Tibial artery (tissue), 4 donors: ENCODE results near the gene LITAF.
A peak's percentile ranks its signal among the peaks of the same experiment; 100 is the strongest.

Source experiments
- DNase-seq, 2 donors: peaks; one replicate each; pipeline ENCODE4 v3.0.0-alpha.2; 2019
- H3K27ac ChIP-seq, 2 donors: fragments of 200-600 bp; sonication (generic) in 1 of 2; 1 replicate in 1 of 2; 2 replicates in 1 of 2; pipeline ENCODE4 v1.5.1; 2018 to 2019; ENCODE audit warnings: mild to moderate bottlenecking in 1 of 2
- H3K27me3 ChIP-seq, 2 donors: fragments of 200-600 bp; sonication (generic) in 1 of 2; one replicate each; pipeline versions ENCODE4 v1.5.1 to v1.6.0; 2016 to 2019
- H3K36me3 ChIP-seq, 3 donors: fragments of 200-600 bp; sonication (generic) in 2 of 3; one replicate each; pipeline ENCODE4 v1.5.1; 2016 to 2019; ENCODE audit warnings: mild to moderate bottlenecking in 2 of 3
- H3K4me1 ChIP-seq, 4 donors: fragments of 200-600 bp; sonication (generic) in 2 of 4; 1 replicate in 3 of 4; 2 replicates in 1 of 4; pipeline ENCODE4 v1.5.1; 2016 to 2019
- H3K4me3 ChIP-seq, 2 donors: fragments of 200-600 bp; sonication (generic) in 1 of 2; 1 replicate in 1 of 2; 2 replicates in 1 of 2; pipeline ENCODE4 v1.5.1; 2018 to 2019; ENCODE audit warnings: mild to moderate bottlenecking in 2 of 2
- H3K9me3 ChIP-seq, 3 donors: fragments of 200-600 bp; sonication (generic) in 1 of 3; one replicate each; pipeline ENCODE4 v1.5.1; 2016 to 2019
- intact Hi-C: fragments of 100-400 bp; cut with DNase I; formaldehyde crosslinking; loops from one replicate; pipeline ENCODE4 v1.15.0; 2023; ENCODE audit warnings: low total_unique reads
- TF ChIP-seq, protein P1 (sequence below), 2 experiments: fragments of 200-600 bp in 1 of 2; fragments of 450-650 bp in 1 of 2; IDR thresholded peaks; one replicate each; pipeline ENCODE4 v1.5.1; 2017 to 2019; ENCODE audit warnings: antibody characterized with exemption in 2 of 2, mild to moderate bottlenecking in 1 of 2, moderate library complexity in 1 of 2

The LITAF gene

DNA sequence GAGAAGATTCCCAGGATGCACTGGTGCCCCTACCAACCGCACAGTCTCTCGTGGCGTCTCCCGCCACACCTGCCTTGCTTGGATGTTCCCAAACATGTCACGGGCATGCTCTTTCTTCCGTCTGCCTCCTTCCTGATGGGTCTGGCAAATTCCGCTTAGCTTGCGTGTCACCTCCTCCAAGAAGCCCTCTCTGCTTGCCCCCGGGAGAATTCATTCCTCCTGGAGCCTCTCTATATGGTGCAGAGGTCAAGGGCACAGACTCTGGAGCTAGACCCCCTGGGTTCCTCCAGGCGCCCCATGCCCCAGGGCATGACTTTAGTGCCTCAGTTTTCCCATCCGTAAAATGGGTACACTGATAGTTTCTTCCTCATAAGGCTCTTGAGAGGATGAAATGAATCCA, 21.1 kb downstream of the LITAF start:
- H3K4me1 ChIP-seq, result peaks cover 0 to 31% (median 7%) of the 10 kb centered on the region in 4 donors
- TF ChIP-seq, protein P1, sequence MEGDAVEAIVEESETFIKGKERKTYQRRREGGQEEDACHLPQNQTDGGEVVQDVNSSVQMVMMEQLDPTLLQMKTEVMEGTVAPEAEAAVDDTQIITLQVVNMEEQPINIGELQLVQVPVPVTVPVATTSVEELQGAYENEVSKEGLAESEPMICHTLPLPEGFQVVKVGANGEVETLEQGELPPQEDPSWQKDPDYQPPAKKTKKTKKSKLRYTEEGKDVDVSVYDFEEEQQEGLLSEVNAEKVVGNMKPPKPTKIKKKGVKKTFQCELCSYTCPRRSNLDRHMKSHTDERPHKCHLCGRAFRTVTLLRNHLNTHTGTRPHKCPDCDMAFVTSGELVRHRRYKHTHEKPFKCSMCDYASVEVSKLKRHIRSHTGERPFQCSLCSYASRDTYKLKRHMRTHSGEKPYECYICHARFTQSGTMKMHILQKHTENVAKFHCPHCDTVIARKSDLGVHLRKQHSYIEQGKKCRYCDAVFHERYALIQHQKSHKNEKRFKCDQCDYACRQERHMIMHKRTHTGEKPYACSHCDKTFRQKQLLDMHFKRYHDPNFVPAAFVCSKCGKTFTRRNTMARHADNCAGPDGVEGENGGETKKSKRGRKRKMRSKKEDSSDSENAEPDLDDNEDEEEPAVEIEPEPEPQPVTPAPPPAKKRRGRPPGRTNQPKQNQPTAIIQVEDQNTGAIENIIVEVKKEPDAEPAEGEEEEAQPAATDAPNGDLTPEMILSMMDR (IDR thresholded peaks at IDR 0.05), result no peak
- no peaks in the 10 kb centered on the region for H3K36me3 ChIP-seq
- H3K27me3 ChIP-seq, result no peaks in the 10 kb centered on the region
- no peak overlapping the region for H3K4me3 ChIP-seq
- H3K9me3 ChIP-seq, result no peaks in the 10 kb centered on the region
- intact Hi-C loops, result no loop called here
- no peak overlapping the region for H3K27ac ChIP-seq
- DNase-seq, result peak in 1 of 2 donors; percentile 24

DNA sequence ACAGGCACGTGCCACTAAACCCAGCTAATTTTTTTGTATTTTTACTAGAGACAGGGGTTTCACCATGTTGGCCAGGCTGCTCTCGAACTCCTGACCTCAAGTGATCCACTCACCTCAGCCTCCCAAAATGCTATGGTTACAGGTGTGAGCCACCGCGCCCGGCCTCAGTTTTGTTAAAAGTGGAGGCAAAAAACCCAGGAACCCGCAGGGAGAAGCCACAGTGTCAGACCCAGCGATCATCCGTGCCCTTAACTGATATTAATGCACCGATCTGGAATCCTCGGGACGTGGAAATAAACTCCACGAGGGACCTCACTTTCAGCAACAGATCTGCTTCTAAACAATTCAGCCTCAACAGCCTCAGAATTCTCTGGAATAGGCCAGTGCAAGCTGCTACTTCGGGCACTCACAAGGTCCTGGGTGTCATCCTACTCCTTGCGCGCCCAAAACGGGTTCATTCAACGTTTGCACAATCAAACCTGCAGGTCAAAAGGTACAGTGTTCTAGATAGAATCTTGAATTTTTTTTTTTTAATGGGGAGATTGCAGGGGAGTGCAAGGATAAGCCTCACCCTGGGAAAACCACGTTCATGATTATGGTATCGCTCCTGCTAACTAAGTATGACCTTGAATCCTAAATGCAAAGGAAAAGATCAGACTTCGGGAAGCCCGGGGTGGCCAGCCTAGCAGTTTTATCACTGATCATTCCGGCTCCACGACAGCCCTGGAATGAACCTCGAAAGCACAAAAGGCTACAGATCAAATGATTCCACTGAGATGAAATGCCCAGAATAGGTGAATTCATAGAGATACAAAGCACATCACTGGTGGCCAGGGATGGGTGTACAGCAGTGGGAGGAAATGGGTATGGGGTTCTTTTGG, 22.4 kb downstream of the LITAF start:
- intact Hi-C loops, result no loop called here
- H3K36me3 ChIP-seq, result no peaks in the 10 kb centered on the region
- DNase-seq, result no peak

DNA sequence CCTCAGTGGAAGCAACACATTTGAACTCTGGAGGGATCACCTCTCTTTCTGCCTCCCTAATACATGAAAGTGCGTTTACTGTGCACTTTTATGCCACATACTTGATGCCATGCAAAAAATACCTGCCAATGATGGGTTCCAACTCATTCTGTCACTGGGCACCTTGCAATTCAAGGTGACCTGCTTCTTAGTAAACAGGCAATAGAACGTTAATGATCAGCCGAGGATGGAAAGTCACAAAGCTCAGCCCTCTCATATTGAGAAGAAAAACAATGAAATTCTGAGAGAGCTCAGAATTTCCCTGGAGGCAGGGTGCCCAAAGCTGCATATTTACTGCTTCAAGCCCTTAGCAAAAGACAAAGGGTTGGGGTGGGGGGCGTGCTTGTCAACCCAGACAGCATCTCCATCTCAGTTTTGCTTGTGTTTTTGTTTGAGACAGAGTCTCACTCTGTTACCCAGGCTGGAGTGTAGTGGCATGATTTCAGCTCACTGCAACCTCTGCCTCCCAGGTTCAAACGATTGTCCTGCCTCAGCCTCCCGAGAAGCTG, 23.2 kb downstream of the LITAF start:
- TF ChIP-seq, protein P1 (IDR thresholded peaks at IDR 0.05), result no peak
- intact Hi-C loops, result no loop called here
- Histone ChIP-seq H3K9me3 (no peaks in the 10 kb centered on the region), H3K4me1 (peaks cover 0 to 30% (median 10%) of the 10 kb centered on the region in 4 donors), H3K4me3 (no peak overlapping the region), H3K27me3 (no peaks in the 10 kb centered on the region), H3K36me3 (no peaks in the 10 kb centered on the region), H3K27ac (no peak overlapping the region)
- DNase-seq, result no peak

More for the DNA sequence above, 22.4 kb downstream of the LITAF start:
- no peak overlapping the region for H3K4me3 ChIP-seq
- TF ChIP-seq, protein P1 (IDR thresholded peaks at IDR 0.05), result no peak
- H3K27me3 ChIP-seq, result no peaks in the 10 kb centered on the region
- peaks cover 0 to 36% (median 10%) of the 10 kb centered on the region in 4 donors for H3K4me1 ChIP-seq
- H3K27ac ChIP-seq, result no peak overlapping the region
- no peaks in the 10 kb centered on the region for H3K9me3 ChIP-seq

DNA sequence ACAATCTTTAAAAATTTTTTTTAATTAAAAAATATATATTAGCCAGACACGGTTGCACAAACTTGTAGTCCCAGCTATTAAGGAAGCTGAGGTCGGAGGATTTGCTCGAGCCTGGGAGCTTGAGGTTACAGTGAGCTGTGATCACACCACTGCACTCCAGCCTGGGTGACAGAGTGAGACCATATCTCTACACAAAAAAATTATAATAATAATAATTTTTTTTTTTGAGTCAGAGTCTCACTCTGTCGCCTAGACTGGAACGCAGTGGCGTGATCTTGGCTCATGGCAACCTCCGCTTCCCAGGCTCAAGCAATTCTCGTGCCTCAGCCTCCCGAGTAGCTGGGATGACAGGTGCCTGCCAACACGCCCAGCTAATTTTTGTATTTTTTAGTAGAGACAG, 23.8 kb downstream of the LITAF start:
- Histone ChIP-seq H3K27me3 (no peaks in the 10 kb centered on the region), H3K27ac (no peak overlapping the region), H3K36me3 (no peaks in the 10 kb centered on the region), H3K4me3 (no peak overlapping the region), H3K4me1 (peaks cover 0 to 30% (median 14%) of the 10 kb centered on the region in 4 donors), H3K9me3 (no peaks in the 10 kb centered on the region)
- TF ChIP-seq, protein P1 (IDR thresholded peaks at IDR 0.05), result no peak
- intact Hi-C loops, result no loop called here
- no peak for DNase-seq

DNA sequence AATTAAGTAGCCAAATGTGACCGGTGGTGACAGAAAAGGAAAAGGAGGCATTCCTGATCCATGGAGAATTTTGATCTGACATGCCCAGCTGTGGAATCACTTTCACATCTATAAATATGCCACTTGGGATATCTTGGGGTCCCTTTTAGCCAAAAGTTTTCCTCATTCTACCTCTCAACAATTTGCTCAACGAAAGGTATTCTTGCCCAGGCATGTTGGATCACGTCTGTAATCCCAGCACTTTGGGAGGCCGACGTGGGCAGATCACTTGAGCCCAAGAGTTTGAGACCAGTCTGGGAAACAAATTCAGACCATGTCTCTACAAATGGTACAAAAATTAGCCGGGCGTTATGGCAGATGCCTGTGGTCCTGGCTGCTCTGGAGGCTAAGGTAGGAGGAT, 24.3 kb downstream of the LITAF start:
- no peak for DNase-seq
- Histone ChIP-seq H3K9me3 (no peaks in the 10 kb centered on the region), H3K27me3 (no peaks in the 10 kb centered on the region), H3K4me1 (peaks cover 0 to 30% (median 18%) of the 10 kb centered on the region in 4 donors), H3K27ac (peak overlapping the region in 1 of 2 donors; percentile 2), H3K4me3 (no peak overlapping the region), H3K36me3 (no peaks in the 10 kb centered on the region)
- intact Hi-C loops, result no loop called here
- TF ChIP-seq, protein P1 (IDR thresholded peaks at IDR 0.05), result no peak
